ENCODE results near the gene PCDHGA4.

PCDHGA4 gene

DNA sequence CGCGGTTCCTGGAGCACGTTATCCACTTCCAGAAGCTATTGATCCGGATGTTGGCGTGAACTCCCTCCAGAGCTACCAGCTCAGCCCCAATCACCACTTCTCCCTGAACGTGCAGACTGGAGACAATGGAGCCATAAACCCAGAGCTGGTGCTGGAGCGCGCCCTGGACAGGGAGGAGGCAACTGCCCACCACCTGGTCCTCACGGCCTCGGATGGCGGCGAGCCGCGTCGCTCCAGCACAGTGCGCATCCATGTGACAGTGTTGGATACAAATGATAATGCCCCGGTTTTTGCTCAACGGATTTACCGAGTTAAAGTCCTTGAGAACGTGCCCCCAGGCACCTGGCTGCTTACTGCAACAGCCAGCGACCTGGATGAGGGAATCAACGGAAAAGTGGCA, 48.6 kb downstream of the PCDHGA4 start:
- ChIA-PET POLR2A (no interaction called here), CTCF (interaction anchor here (0.8 kb wide), 2 partner anchors 21 to 154 kb away, joined by 3 to 4 read pairs; partner anchors contain the start of gene PCDHGA7)
- no peaks in the 10 kb centered on the region for H3K4me1 ChIP-seq (ENCODE audit: control insufficient read depth, insufficient read depth, low read length)
- TF ChIP-seq ZNF785 (tag by site-specific recombination; IDR thresholded peaks at IDR 0.05) (no peak), ZNF211 (tag by site-specific recombination; IDR thresholded peaks at IDR 0.05; ENCODE audit: low read depth) (no peak), ZNF221 (tag by site-specific recombination; IDR thresholded peaks at IDR 0.05; ENCODE audit: borderline replicate concordance) (no peak), ZNF670 (tag by site-specific recombination; IDR thresholded peaks at IDR 0.05; ENCODE audit: low read depth) (no peak), ZNF626 (tag by site-specific recombination; IDR thresholded peaks at IDR 0.05) (no peak), ZNF544 (tag by site-specific recombination; IDR thresholded peaks at IDR 0.05) (no peak), GLIS1 (tag by site-specific recombination; IDR thresholded peaks at IDR 0.05) (no peak), ZNF610 (tag by site-specific recombination; IDR thresholded peaks at IDR 0.05; ENCODE audit: borderline replicate concordance) (no peak), ZBTB20 (tag by site-specific recombination; IDR thresholded peaks at IDR 0.05) (no peak), ZNF571 (tag by site-specific recombination; IDR thresholded peaks at IDR 0.05) (no peak), YY2 (tag by site-specific recombination; IDR thresholded peaks at IDR 0.05) (no peak), ZNF140 (tag by site-specific recombination; IDR thresholded peaks at IDR 0.05) (no peak), RBAK (tag by site-specific recombination; IDR thresholded peaks at IDR 0.05) (no peak)
- TF ChIP-seq, protein P1, sequence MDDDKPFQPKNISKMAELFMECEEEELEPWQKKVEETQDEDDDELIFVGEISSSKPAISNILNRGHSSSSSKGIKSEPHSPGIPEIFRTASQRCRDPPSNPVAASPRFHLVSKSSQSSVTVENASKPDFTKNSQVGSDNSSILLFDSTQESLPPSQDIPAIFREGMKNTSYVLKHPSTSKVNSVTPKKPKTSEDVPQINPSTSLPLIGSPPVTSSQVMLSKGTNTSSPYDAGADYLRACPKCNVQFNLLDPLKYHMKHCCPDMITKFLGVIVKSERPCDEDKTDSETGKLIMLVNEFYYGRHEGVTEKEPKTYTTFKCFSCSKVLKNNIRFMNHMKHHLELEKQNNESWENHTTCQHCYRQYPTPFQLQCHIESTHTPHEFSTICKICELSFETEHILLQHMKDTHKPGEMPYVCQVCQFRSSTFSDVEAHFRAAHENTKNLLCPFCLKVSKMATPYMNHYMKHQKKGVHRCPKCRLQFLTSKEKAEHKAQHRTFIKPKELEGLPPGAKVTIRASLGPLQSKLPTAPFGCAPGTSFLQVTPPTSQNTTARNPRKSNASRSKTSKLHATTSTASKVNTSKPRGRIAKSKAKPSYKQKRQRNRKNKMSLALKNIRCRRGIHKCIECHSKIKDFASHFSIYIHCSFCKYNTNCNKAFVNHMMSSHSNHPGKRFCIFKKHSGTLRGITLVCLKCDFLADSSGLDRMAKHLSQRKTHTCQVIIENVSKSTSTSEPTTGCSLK (tag by site-specific recombination; IDR thresholded peaks at IDR 0.05), result no peak
- TF ChIP-seq, protein P2, sequence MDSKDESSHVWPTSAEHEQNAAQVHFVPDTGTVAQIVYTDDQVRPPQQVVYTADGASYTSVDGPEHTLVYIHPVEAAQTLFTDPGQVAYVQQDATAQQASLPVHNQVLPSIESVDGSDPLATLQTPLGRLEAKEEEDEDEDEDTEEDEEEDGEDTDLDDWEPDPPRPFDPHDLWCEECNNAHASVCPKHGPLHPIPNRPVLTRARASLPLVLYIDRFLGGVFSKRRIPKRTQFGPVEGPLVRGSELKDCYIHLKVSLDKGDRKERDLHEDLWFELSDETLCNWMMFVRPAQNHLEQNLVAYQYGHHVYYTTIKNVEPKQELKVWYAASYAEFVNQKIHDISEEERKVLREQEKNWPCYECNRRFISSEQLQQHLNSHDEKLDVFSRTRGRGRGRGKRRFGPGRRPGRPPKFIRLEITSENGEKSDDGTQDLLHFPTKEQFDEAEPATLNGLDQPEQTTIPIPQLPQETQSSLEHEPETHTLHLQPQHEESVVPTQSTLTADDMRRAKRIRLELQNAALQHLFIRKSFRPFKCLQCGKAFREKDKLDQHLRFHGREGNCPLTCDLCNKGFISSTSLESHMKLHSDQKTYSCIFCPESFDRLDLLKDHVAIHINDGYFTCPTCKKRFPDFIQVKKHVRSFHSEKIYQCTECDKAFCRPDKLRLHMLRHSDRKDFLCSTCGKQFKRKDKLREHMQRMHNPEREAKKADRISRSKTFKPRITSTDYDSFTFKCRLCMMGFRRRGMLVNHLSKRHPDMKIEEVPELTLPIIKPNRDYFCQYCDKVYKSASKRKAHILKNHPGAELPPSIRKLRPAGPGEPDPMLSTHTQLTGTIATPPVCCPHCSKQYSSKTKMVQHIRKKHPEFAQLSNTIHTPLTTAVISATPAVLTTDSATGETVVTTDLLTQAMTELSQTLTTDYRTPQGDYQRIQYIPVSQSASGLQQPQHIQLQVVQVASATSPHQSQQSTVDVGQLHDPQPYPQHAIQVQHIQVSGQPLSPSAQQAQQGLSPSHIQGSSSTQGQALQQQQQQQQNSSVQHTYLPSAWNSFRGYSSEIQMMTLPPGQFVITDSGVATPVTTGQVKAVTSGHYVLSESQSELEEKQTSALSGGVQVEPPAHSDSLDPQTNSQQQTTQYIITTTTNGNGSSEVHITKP (tag by site-specific recombination; IDR thresholded peaks at IDR 0.05), result no peak
- TF ChIP-seq, protein P3, sequence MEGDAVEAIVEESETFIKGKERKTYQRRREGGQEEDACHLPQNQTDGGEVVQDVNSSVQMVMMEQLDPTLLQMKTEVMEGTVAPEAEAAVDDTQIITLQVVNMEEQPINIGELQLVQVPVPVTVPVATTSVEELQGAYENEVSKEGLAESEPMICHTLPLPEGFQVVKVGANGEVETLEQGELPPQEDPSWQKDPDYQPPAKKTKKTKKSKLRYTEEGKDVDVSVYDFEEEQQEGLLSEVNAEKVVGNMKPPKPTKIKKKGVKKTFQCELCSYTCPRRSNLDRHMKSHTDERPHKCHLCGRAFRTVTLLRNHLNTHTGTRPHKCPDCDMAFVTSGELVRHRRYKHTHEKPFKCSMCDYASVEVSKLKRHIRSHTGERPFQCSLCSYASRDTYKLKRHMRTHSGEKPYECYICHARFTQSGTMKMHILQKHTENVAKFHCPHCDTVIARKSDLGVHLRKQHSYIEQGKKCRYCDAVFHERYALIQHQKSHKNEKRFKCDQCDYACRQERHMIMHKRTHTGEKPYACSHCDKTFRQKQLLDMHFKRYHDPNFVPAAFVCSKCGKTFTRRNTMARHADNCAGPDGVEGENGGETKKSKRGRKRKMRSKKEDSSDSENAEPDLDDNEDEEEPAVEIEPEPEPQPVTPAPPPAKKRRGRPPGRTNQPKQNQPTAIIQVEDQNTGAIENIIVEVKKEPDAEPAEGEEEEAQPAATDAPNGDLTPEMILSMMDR (tag by site-specific recombination; IDR thresholded peaks at IDR 0.05), result no peak
- TF ChIP-seq, protein P4, sequence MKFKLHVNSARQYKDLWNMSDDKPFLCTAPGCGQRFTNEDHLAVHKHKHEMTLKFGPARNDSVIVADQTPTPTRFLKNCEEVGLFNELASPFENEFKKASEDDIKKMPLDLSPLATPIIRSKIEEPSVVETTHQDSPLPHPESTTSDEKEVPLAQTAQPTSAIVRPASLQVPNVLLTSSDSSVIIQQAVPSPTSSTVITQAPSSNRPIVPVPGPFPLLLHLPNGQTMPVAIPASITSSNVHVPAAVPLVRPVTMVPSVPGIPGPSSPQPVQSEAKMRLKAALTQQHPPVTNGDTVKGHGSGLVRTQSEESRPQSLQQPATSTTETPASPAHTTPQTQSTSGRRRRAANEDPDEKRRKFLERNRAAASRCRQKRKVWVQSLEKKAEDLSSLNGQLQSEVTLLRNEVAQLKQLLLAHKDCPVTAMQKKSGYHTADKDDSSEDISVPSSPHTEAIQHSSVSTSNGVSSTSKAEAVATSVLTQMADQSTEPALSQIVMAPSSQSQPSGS (tag by site-specific recombination; IDR thresholded peaks at IDR 0.05; ENCODE audit: low read depth), result no peak
- TF ChIP-seq, protein P5, sequence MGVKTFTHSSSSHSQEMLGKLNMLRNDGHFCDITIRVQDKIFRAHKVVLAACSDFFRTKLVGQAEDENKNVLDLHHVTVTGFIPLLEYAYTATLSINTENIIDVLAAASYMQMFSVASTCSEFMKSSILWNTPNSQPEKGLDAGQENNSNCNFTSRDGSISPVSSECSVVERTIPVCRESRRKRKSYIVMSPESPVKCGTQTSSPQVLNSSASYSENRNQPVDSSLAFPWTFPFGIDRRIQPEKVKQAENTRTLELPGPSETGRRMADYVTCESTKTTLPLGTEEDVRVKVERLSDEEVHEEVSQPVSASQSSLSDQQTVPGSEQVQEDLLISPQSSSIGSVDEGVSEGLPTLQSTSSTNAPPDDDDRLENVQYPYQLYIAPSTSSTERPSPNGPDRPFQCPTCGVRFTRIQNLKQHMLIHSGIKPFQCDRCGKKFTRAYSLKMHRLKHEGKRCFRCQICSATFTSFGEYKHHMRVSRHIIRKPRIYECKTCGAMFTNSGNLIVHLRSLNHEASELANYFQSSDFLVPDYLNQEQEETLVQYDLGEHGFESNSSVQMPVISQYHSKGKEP (tag by site-specific recombination; IDR thresholded peaks at IDR 0.05), result no peak
- TF ChIP-seq, protein P6, sequence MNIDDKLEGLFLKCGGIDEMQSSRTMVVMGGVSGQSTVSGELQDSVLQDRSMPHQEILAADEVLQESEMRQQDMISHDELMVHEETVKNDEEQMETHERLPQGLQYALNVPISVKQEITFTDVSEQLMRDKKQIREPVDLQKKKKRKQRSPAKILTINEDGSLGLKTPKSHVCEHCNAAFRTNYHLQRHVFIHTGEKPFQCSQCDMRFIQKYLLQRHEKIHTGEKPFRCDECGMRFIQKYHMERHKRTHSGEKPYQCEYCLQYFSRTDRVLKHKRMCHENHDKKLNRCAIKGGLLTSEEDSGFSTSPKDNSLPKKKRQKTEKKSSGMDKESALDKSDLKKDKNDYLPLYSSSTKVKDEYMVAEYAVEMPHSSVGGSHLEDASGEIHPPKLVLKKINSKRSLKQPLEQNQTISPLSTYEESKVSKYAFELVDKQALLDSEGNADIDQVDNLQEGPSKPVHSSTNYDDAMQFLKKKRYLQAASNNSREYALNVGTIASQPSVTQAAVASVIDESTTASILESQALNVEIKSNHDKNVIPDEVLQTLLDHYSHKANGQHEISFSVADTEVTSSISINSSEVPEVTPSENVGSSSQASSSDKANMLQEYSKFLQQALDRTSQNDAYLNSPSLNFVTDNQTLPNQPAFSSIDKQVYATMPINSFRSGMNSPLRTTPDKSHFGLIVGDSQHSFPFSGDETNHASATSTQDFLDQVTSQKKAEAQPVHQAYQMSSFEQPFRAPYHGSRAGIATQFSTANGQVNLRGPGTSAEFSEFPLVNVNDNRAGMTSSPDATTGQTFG (tag by site-specific recombination; IDR thresholded peaks at IDR 0.05; ENCODE audit: borderline replicate concordance), result no peak
- H3K36me3 ChIP-seq (ENCODE audit: control insufficient read depth in 2 of 2, insufficient read depth in 1 of 2, low read length in 2 of 2), result no peaks in the 10 kb centered on the region
- H3K4me3 ChIP-seq (ENCODE audit: low read depth, low read length), result no peak overlapping the region
- H3K9me3 ChIP-seq (ENCODE audit: control insufficient read depth, insufficient read depth, low read depth, low read length), result no peaks in the 10 kb centered on the region; the same call in 1 of the 2 replicates
- H3K27ac ChIP-seq (ENCODE audit: extremely low read depth, low read depth, low read length), result no peak overlapping the region

Measured in HEK293 (cell line).